HEK293T (cell line): ENCODE results near the gene PCDHGA9.

ENCODE experiments used
- ARNT ChIP-seq: fragments of 450-650 bp; IDR thresholded peaks from 2 replicates; pipeline ENCODE4 v1.6.1; 2017; ENCODE audit warnings: mild to moderate bottlenecking
- BHLHE40 ChIP-seq: fragments of 450-650 bp; IDR thresholded peaks from 2 replicates; pipeline ENCODE4 v1.6.1; 2016; ENCODE audit warnings: mild to moderate bottlenecking, moderate library complexity, borderline replicate concordance
- FOXA1 ChIP-seq: fragments of 450-650 bp; IDR thresholded peaks from 2 replicates; pipeline ENCODE4 v1.6.1; 2016; ENCODE audit warnings: mild to moderate bottlenecking
- FOXM1 ChIP-seq: fragments of 450-650 bp; IDR thresholded peaks from 2 replicates; pipeline ENCODE4 v1.6.1; 2017; ENCODE audit warnings: mild to moderate bottlenecking, borderline replicate concordance
- HDGF ChIP-seq: fragments of 450-650 bp; IDR thresholded peaks from 2 replicates; pipeline ENCODE4 v1.6.1; 2017; ENCODE audit warnings: antibody characterized with exemption, borderline replicate concordance
- L3MBTL2 ChIP-seq: fragments of 450-650 bp; conservative IDR thresholded peaks from 2 replicates; pipeline ENCODE4 v1.6.1; 2016; ENCODE audit warnings: mild to moderate bottlenecking
- NFRKB ChIP-seq: fragments of 450-650 bp; IDR thresholded peaks from 2 replicates; pipeline ENCODE4 v1.6.1; 2016; ENCODE audit warnings: mild to moderate bottlenecking, moderate library complexity
- SP1 ChIP-seq: fragments of 450-650 bp; IDR thresholded peaks from 2 replicates; pipeline ENCODE4 v1.6.1; 2017
- SUZ12 ChIP-seq: fragments of 450-650 bp; IDR thresholded peaks from 2 replicates; pipeline ENCODE4 v1.6.1; 2016; ENCODE audit warnings: mild to moderate bottlenecking
- TF ChIP-seq, protein P1 (sequence below): fragments of 450-650 bp; IDR thresholded peaks from 2 replicates; pipeline ENCODE4 v1.6.1; 2016

- no peak for TF ChIP-seq HDGF
- TF ChIP-seq FOXM1: no peak
- TF ChIP-seq ARNT: no peak
- TF ChIP-seq L3MBTL2: no peak
- TF ChIP-seq SP1: no peak
- no peak for TF ChIP-seq FOXA1
- no peak for TF ChIP-seq SUZ12
- TF ChIP-seq NFRKB: no peak
- TF ChIP-seq, protein P1, sequence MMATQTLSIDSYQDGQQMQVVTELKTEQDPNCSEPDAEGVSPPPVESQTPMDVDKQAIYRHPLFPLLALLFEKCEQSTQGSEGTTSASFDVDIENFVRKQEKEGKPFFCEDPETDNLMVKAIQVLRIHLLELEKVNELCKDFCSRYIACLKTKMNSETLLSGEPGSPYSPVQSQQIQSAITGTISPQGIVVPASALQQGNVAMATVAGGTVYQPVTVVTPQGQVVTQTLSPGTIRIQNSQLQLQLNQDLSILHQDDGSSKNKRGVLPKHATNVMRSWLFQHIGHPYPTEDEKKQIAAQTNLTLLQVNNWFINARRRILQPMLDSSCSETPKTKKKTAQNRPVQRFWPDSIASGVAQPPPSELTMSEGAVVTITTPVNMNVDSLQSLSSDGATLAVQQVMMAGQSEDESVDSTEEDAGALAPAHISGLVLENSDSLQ: no peak
- TF ChIP-seq BHLHE40: no peak
Observed at GRCh38 chr5:141354900-141355469, 47.6 kb upstream of the PCDHGA9 start, which contains the start of gene PCDHGA4.
